ENCODE measurements around the gene CC2D2B. TPM values are rescaled to one million over a fixed set of nuclear protein-coding genes. Genes with fewer than 3 reads are reported as not detected.

Gene CC2D2B
- polyA plus RNA-seq, 3 donors from 2014 or later = 0.17 to 0.25 TPM; not detected in 1

Other genes with a start within 250 kb of the CC2D2B start
- gene TCTN3, start 214.0 kb upstream of the CC2D2B start, polyA plus RNA-seq = 10 to 100 TPM; 32.3 to 58.6 (median 46.6) TPM
- 1 to 10 TPM; 1.8 to 4.3 (median 1.8) TPM for gene ENTPD1, start 151.8 kb upstream of the CC2D2B start, polyA plus RNA-seq
- gene CCNJ, start 135.6 kb downstream of the CC2D2B start, polyA plus RNA-seq = under 1 TPM in 2 of 3 donors, not detected in 1; 0.33 to 0.83 TPM
- 10 to 100 TPM in 2 of 3 donors, 1 to 10 TPM in 1; 8.6 to 15.9 (median 14.9) TPM for gene ZNF518A, start 222.3 kb downstream of the CC2D2B start, polyA plus RNA-seq